ENCODE results near the gene DIAPH3.
"Not testable (repeated sequence)": the region's sequence is repeated elsewhere in the genome, so short reads cannot be mapped to it uniquely, and the experiment has no call there.

The DIAPH3 gene

GRCh38 chr13:60099631-60100420 lies 63.9 kb downstream of the DIAPH3 start:
- no peak overlapping the region for H3K27ac ChIP-seq (ENCODE audit: low read depth, low read length)
- peaks cover 14% of the 10 kb centered on the region; the same call in 1 of the 2 replicates for H3K36me3 ChIP-seq (ENCODE audit: control insufficient read depth, insufficient read depth, low read length)
- no peaks in the 10 kb centered on the region for H3K9me3 ChIP-seq (ENCODE audit: control insufficient read depth, insufficient read depth, low read depth, low read length)
- H3K9ac ChIP-seq (ENCODE audit: low read length): no peak overlapping the region
- no peaks in the 10 kb centered on the region for H3K27me3 ChIP-seq (ENCODE audit: control insufficient read depth, insufficient read depth, low read length)
- H3K4me3 ChIP-seq (ENCODE audit: low read depth, low read length): no peak overlapping the region
- 0 out of 2 replicates have a peak, but pooled peaks cover 3% of the 10 kb centered on the region for H3K4me1 ChIP-seq (ENCODE audit: control insufficient read depth, insufficient read depth, low read length)

- peaks cover 21% of the 10 kb centered on the region; the same call in 1 of the 2 replicates for H3K36me3 ChIP-seq (ENCODE audit: control insufficient read depth, insufficient read depth, low read length)
- H3K4me1 ChIP-seq (ENCODE audit: control insufficient read depth, insufficient read depth, low read length): no peaks in the 10 kb centered on the region
- H3K9ac ChIP-seq (ENCODE audit: low read length): no peak overlapping the region
- H3K27ac ChIP-seq (ENCODE audit: low read depth, low read length): no peak overlapping the region
- no peaks in the 10 kb centered on the region for H3K27me3 ChIP-seq (ENCODE audit: control insufficient read depth, insufficient read depth, low read length)
- H3K9me3 ChIP-seq (ENCODE audit: control insufficient read depth, insufficient read depth, low read depth, low read length): no peaks in the 10 kb centered on the region
- no peak overlapping the region for H3K4me3 ChIP-seq (ENCODE audit: low read depth, low read length)
Observed at GRCh38 chr13:60095300-60095699, 68.4 kb downstream of the DIAPH3 start.

- Histone ChIP-seq H3K9me3 (ENCODE audit: control insufficient read depth, insufficient read depth, low read depth, low read length) (no peaks in the 10 kb centered on the region), H3K9ac (ENCODE audit: low read length) (no peak overlapping the region), H3K36me3 (ENCODE audit: control insufficient read depth, insufficient read depth, low read length) (peaks cover 21% of the 10 kb centered on the region; the same call in 1 of the 2 replicates), H3K4me3 (ENCODE audit: low read depth, low read length) (no peak overlapping the region), H3K27ac (ENCODE audit: low read depth, low read length) (no peak overlapping the region), H3K4me1 (ENCODE audit: control insufficient read depth, insufficient read depth, low read length) (no peaks in the 10 kb centered on the region), H3K27me3 (ENCODE audit: control insufficient read depth, insufficient read depth, low read length) (no peaks in the 10 kb centered on the region)
Observed at GRCh38 chr13:60094385-60095088, 69.2 kb downstream of the DIAPH3 start.

GRCh38 chr13:60093425-60094019 lies 70.2 kb downstream of the DIAPH3 start:
- H3K9ac ChIP-seq (ENCODE audit: low read length): no peak overlapping the region
- no peaks in the 10 kb centered on the region for H3K27me3 ChIP-seq (ENCODE audit: control insufficient read depth, insufficient read depth, low read length)
- H3K4me3 ChIP-seq (ENCODE audit: low read depth, low read length): no peak overlapping the region
- H3K9me3 ChIP-seq (ENCODE audit: control insufficient read depth, insufficient read depth, low read depth, low read length): no peaks in the 10 kb centered on the region
- H3K36me3 ChIP-seq (ENCODE audit: control insufficient read depth, insufficient read depth, low read length): peaks cover 21% of the 10 kb centered on the region; the same call in 1 of the 2 replicates
- H3K27ac ChIP-seq (ENCODE audit: low read depth, low read length): no peak overlapping the region
- H3K4me1 ChIP-seq (ENCODE audit: control insufficient read depth, insufficient read depth, low read length): no peaks in the 10 kb centered on the region

- H3K36me3 ChIP-seq (ENCODE audit: control insufficient read depth, insufficient read depth, low read length): peaks cover 13% of the 10 kb centered on the region; the same call in 1 of the 2 replicates
- H3K9me3 ChIP-seq (ENCODE audit: control insufficient read depth, insufficient read depth, low read depth, low read length): no peaks in the 10 kb centered on the region
- H3K4me1 ChIP-seq (ENCODE audit: control insufficient read depth, insufficient read depth, low read length): no peaks in the 10 kb centered on the region
- H3K9ac ChIP-seq (ENCODE audit: low read length): no peak overlapping the region
- H3K27ac ChIP-seq (ENCODE audit: low read depth, low read length): no peak overlapping the region
- no peak overlapping the region for H3K4me3 ChIP-seq (ENCODE audit: low read depth, low read length)
- H3K27me3 ChIP-seq (ENCODE audit: control insufficient read depth, insufficient read depth, low read length): no peaks in the 10 kb centered on the region
Observed at GRCh38 chr13:60091573-60091972, 72.2 kb downstream of the DIAPH3 start.

- H3K9me3 ChIP-seq (ENCODE audit: control insufficient read depth, insufficient read depth, low read depth, low read length): no peaks in the 10 kb centered on the region
- no peak overlapping the region for H3K4me3 ChIP-seq (ENCODE audit: low read depth, low read length)
- no peaks in the 10 kb centered on the region for H3K27me3 ChIP-seq (ENCODE audit: control insufficient read depth, insufficient read depth, low read length)
- H3K36me3 ChIP-seq (ENCODE audit: control insufficient read depth, insufficient read depth, low read length): peaks cover 13% of the 10 kb centered on the region; the same call in 1 of the 2 replicates
- no peak overlapping the region for H3K27ac ChIP-seq (ENCODE audit: low read depth, low read length)
- no peak overlapping the region for H3K9ac ChIP-seq (ENCODE audit: low read length)
- H3K4me1 ChIP-seq (ENCODE audit: control insufficient read depth, insufficient read depth, low read length): no peaks in the 10 kb centered on the region
Observed at GRCh38 chr13:60090574-60090973, 73.2 kb downstream of the DIAPH3 start.

GRCh38 chr13:60083780-60084179 lies 79.9 kb downstream of the DIAPH3 start:
- H3K36me3 ChIP-seq (ENCODE audit: control insufficient read depth, insufficient read depth, low read length); H3K4me1 ChIP-seq (ENCODE audit: control insufficient read depth, insufficient read depth, low read length); H3K27me3 ChIP-seq (ENCODE audit: control insufficient read depth, insufficient read depth, low read length); H3K9ac ChIP-seq (ENCODE audit: low read length); H3K4me3 ChIP-seq (ENCODE audit: low read depth, low read length); H3K27ac ChIP-seq (ENCODE audit: low read depth, low read length); H3K9me3 ChIP-seq (ENCODE audit: control insufficient read depth, insufficient read depth, low read depth, low read length): not testable (repeated sequence)

GRCh38 chr13:60080850-60081249 lies 82.9 kb downstream of the DIAPH3 start:
- Histone ChIP-seq H3K9me3 (ENCODE audit: control insufficient read depth, insufficient read depth, low read depth, low read length) (no peaks in the 10 kb centered on the region), H3K36me3 (ENCODE audit: control insufficient read depth, insufficient read depth, low read length) (peaks cover 2% of the 10 kb centered on the region; the same call in 1 of the 2 replicates), H3K4me3 (ENCODE audit: low read depth, low read length) (no peak overlapping the region), H3K4me1 (ENCODE audit: control insufficient read depth, insufficient read depth, low read length) (no peaks in the 10 kb centered on the region), H3K9ac (ENCODE audit: low read length) (no peak overlapping the region), H3K27me3 (ENCODE audit: control insufficient read depth, insufficient read depth, low read length) (no peaks in the 10 kb centered on the region), H3K27ac (ENCODE audit: low read depth, low read length) (no peak overlapping the region)

GRCh38 chr13:60078226-60078625 lies 85.5 kb downstream of the DIAPH3 start:
- H3K27ac ChIP-seq (ENCODE audit: low read depth, low read length): no peak overlapping the region
- no peak overlapping the region for H3K9ac ChIP-seq (ENCODE audit: low read length)
- no peak overlapping the region for H3K4me3 ChIP-seq (ENCODE audit: low read depth, low read length)
- peaks cover 3% of the 10 kb centered on the region; the same call in 1 of the 2 replicates for H3K36me3 ChIP-seq (ENCODE audit: control insufficient read depth, insufficient read depth, low read length)
- no peaks in the 10 kb centered on the region for H3K9me3 ChIP-seq (ENCODE audit: control insufficient read depth, insufficient read depth, low read depth, low read length)
- no peaks in the 10 kb centered on the region for H3K4me1 ChIP-seq (ENCODE audit: control insufficient read depth, insufficient read depth, low read length)
- no peaks in the 10 kb centered on the region for H3K27me3 ChIP-seq (ENCODE audit: control insufficient read depth, insufficient read depth, low read length)

- H3K9me3 ChIP-seq (ENCODE audit: control insufficient read depth, insufficient read depth, low read depth, low read length): no peaks in the 10 kb centered on the region
- no peak overlapping the region for H3K9ac ChIP-seq (ENCODE audit: low read length)
- H3K4me3 ChIP-seq (ENCODE audit: low read depth, low read length): no peak overlapping the region
- no peaks in the 10 kb centered on the region for H3K4me1 ChIP-seq (ENCODE audit: control insufficient read depth, insufficient read depth, low read length)
- no peak overlapping the region for H3K27ac ChIP-seq (ENCODE audit: low read depth, low read length)
- peaks cover 3% of the 10 kb centered on the region; the same call in 1 of the 2 replicates for H3K36me3 ChIP-seq (ENCODE audit: control insufficient read depth, insufficient read depth, low read length)
- H3K27me3 ChIP-seq (ENCODE audit: control insufficient read depth, insufficient read depth, low read length): no peaks in the 10 kb centered on the region
Observed at GRCh38 chr13:60075850-60076249, 87.9 kb downstream of the DIAPH3 start.

GRCh38 chr13:60074397-60074796 lies 89.3 kb downstream of the DIAPH3 start:
- Histone ChIP-seq H3K4me3 (ENCODE audit: low read depth, low read length) (no peak overlapping the region), H3K36me3 (ENCODE audit: control insufficient read depth, insufficient read depth, low read length) (peaks cover 3% of the 10 kb centered on the region; the same call in 1 of the 2 replicates), H3K27ac (ENCODE audit: low read depth, low read length) (no peak overlapping the region), H3K9ac (ENCODE audit: low read length) (no peak overlapping the region), H3K9me3 (ENCODE audit: control insufficient read depth, insufficient read depth, low read depth, low read length) (no peaks in the 10 kb centered on the region), H3K27me3 (ENCODE audit: control insufficient read depth, insufficient read depth, low read length) (no peaks in the 10 kb centered on the region), H3K4me1 (ENCODE audit: control insufficient read depth, insufficient read depth, low read length) (no peaks in the 10 kb centered on the region)

Data from HUES6 (cell line).